Measurements from ENCODE around the gene HS2ST1.

- no peak for TF ChIP-seq EZH2 (IDR thresholded peaks at IDR 0.05; ENCODE audit: low read depth)
- TF ChIP-seq, protein P1, sequence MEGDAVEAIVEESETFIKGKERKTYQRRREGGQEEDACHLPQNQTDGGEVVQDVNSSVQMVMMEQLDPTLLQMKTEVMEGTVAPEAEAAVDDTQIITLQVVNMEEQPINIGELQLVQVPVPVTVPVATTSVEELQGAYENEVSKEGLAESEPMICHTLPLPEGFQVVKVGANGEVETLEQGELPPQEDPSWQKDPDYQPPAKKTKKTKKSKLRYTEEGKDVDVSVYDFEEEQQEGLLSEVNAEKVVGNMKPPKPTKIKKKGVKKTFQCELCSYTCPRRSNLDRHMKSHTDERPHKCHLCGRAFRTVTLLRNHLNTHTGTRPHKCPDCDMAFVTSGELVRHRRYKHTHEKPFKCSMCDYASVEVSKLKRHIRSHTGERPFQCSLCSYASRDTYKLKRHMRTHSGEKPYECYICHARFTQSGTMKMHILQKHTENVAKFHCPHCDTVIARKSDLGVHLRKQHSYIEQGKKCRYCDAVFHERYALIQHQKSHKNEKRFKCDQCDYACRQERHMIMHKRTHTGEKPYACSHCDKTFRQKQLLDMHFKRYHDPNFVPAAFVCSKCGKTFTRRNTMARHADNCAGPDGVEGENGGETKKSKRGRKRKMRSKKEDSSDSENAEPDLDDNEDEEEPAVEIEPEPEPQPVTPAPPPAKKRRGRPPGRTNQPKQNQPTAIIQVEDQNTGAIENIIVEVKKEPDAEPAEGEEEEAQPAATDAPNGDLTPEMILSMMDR (conservative IDR thresholded peaks at IDR 0.05), result no peak
Measured at GRCh38 chr1:87144981-87145380, 230.5 kb downstream of the HS2ST1 start.

Measured in PC-9 (cell line).